K562 (cell line): Measurements from ENCODE around the gene RERE. TPM values are rescaled to one million over a fixed set of nuclear protein-coding genes. Genes with fewer than 3 reads are reported as not detected.

Experiments
- ATAC-seq: fragments of 200-7000 bp; cut with Tn5 transposase; 3 replicates; pipeline ENCODE4 v1.9.1; 2020; ENCODE audit warnings: moderate library complexity
- BruUV-seq: library from RNA; stranded (reverse); fragments of 400-500 nt; replicated peaks from 2 replicates; lab custom pipeline; 2021; lab: Mats Ljungman, UMichigan
- CTCF ChIA-PET: fragments of 300-600 bp; formaldehyde crosslinking; extraction: SDS; loops from one replicate; lab custom pipeline; 2021; ENCODE audit warnings: low intra/inter-chr PET ratio; lab: Yijun Ruan, JAX
- POLR2A ChIA-PET: fragments of 300-600, 350-650 bp; sonication (Branson Sonifier 250); formaldehyde crosslinking; extraction: SDS; loops from one replicate; lab custom pipeline; 2021; ENCODE audit warnings: antibody characterized with exemption, inconsistent platforms; lab: Yijun Ruan, JAX
- DNase-seq, 4 experiments: peaks; one replicate each; pipeline versions ENCODE4 v3.0.0 to v3.0.0-alpha.2; 2011 to 2018; ENCODE audit warnings: low spot score in 3 of 4, mixed read lengths in 3 of 4; ENCODE audit errors: extremely low read depth in 1 of 4
- FAIRE-seq: peaks from 2 replicates; lab custom pipeline; 2011; peaks lifted over from hg19 to GRCh38; lab: Jason Lieb, UNC
- H2AFZ ChIP-seq: 2 replicates; pipeline ENCODE4 v1.6.0; 2011; ENCODE audit warnings: low read depth, low read length, control low read depth, inconsistent platforms
- H3K27ac ChIP-seq: fragments of 200-600 bp; 3 replicates; pipeline ENCODE4 v1.8.0; 2011; ENCODE audit warnings: low read depth, mild to moderate bottlenecking, control low read depth, inconsistent platforms, low read length, moderate library complexity, mixed read lengths; ENCODE audit errors: extremely low read depth
- H3K27me3 ChIP-seq, 2 experiments: fragments of 300-600 bp in 1 of 2; 2 replicates in 1 of 2; 3 replicates in 1 of 2; pipeline versions ENCODE4 v1.6.0 to v1.8.0; 2011; ENCODE audit warnings: inconsistent platforms in 2 of 2, low read length in 2 of 2, mild to moderate bottlenecking in 1 of 2, mixed read lengths in 1 of 2, moderate library complexity in 1 of 2; ENCODE audit not compliant: control insufficient read depth in 2 of 2, insufficient read depth in 2 of 2
- H3K36me3 ChIP-seq: fragments of 300-600 bp; 3 replicates; pipeline ENCODE4 v1.8.0; 2011; ENCODE audit warnings: mild to moderate bottlenecking, low read length, inconsistent platforms; ENCODE audit not compliant: control insufficient read depth, insufficient read depth
- H3K4me1 ChIP-seq, 2 experiments: fragments of 200-600 bp in 1 of 2; replicated peaks in 1 of 2; 2 replicates in 1 of 2; 3 replicates in 1 of 2; pipeline versions ENCODE4 v1.5.1 to v1.8.0; 2011; ENCODE audit warnings: inconsistent platforms in 2 of 2, low read length in 2 of 2, mild to moderate bottlenecking in 1 of 2, mixed read lengths in 1 of 2, moderate library complexity in 1 of 2; ENCODE audit not compliant: control insufficient read depth in 2 of 2, insufficient read depth in 2 of 2
- H3K4me2 ChIP-seq: 2 replicates; pipeline ENCODE4 v1.6.1; 2011; ENCODE audit warnings: low read length, control low read depth, inconsistent platforms, mixed read lengths; ENCODE audit not compliant: insufficient read depth
- H3K4me3 ChIP-seq: fragments of 200-600 bp; sonication (generic), shearing (Covaris generic); 2 replicates; pipeline ENCODE4 v1.5.1; 2016; ENCODE audit warnings: control low read depth, inconsistent platforms
- H3K79me2 ChIP-seq: fragments of 200-600 bp; 3 replicates; pipeline ENCODE4 v1.8.0; 2011; ENCODE audit warnings: low read length, inconsistent platforms; ENCODE audit not compliant: control insufficient read depth, insufficient read depth
- H3K9ac ChIP-seq, 2 experiments: 2 replicates each; pipeline versions ENCODE4 v1.6.0 to v1.6.1; 2011; ENCODE audit warnings: low read depth in 2 of 2, low read length in 2 of 2, control low read depth in 1 of 2, inconsistent platforms in 1 of 2, mild to moderate bottlenecking in 1 of 2, mixed read lengths in 1 of 2; ENCODE audit not compliant: insufficient read depth in 1 of 2
- H3K9me1 ChIP-seq: one replicate; pipeline ENCODE4 v1.6.0; 2011; ENCODE audit warnings: inconsistent platforms, mild to moderate bottlenecking, low read length, moderate library complexity; ENCODE audit not compliant: control insufficient read depth, insufficient read depth
- H3K9me3 ChIP-seq: replicated peaks from 2 replicates; pipeline ENCODE4 v1.5.1; 2011; ENCODE audit warnings: low read depth, low read length, inconsistent platforms; ENCODE audit not compliant: control insufficient read depth, insufficient read depth
- H4K20me1 ChIP-seq: replicated peaks from 2 replicates; pipeline ENCODE4 v1.6.1; 2011; ENCODE audit warnings: low read length, inconsistent platforms, mixed read lengths; ENCODE audit not compliant: control insufficient read depth, insufficient read depth
- ATF7 ChIP-seq: fragments of 450-650 bp; IDR thresholded peaks from 2 replicates; pipeline ENCODE4 v1.7.1; 2014; ENCODE audit warnings: mild to moderate bottlenecking, moderate library complexity
- CREB1 ChIP-seq, 2 experiments: sonication (generic) in 1 of 2; formaldehyde crosslinking in 1 of 2; IDR thresholded peaks; 2 replicates each; pipeline versions ENCODE4 v1.6.1 to v1.8.0; 2012 to 2022; ENCODE audit warnings: inconsistent platforms in 1 of 2, mild to moderate bottlenecking in 1 of 2, missing genetic modification reagents in 1 of 2, moderate library complexity in 1 of 2
- WGBS: fragments of 100-300 bp; shearing (Covaris generic); methylation state at CpG from one replicate; pipeline ENCODE4 v1.1.6; 2016; ENCODE audit warnings: low coverage, mixed read lengths; ENCODE audit not compliant: insufficient coverage; ENCODE audit errors: missing lambda C conversion rate; 5-methylcytosine and 5-hydroxymethylcytosine counted together
- in situ Hi-C: fragments of 300-500 bp; cut with MboI; formaldehyde crosslinking; loops from 4 replicates; pipeline ENCODE4 v1.15.0; 2018; ENCODE audit warnings: inconsistent platforms, mixed read lengths
- intact Hi-C: fragments of 100-400 bp; cut with micrococcal nuclease; formaldehyde crosslinking; loops from 2 replicates; pipeline ENCODE4 v1.14.2; 2022
- polyA plus RNA-seq, 8 experiments: library from polyadenylated mRNA; depleted of rRNA in 4 of 8; stranded (reverse) in 5 of 8; unstranded in 3 of 8; fragments of >200 nt; fragmentation: Nextera tagmentation in 2 of 8; fragmentation: Illumina TruSeq in 1 of 8; extraction: Ambion mirVana in 2 of 8; extraction: Trizol in 1 of 8; gene quantifications; 2 replicates each; pipeline versions ENCODE4 v1.2.1 to v1.2.3, GENCODE V29; 2011 to 2014; ENCODE audit warnings: inconsistent platforms in 1 of 8, missing spikeins in 1 of 8
- total RNA-seq, 7 experiments: library from RNA; depleted of rRNA in 6 of 7; stranded (reverse); fragments of >200 nt in 6 of 7; fragmentation: Illumina TruSeq in 2 of 7; extraction: Trizol in 2 of 7; gene quantifications; 2 replicates each; pipeline versions ENCODE4 v1.2.1 to v1.2.3, GENCODE V29; 2011 to 2021; ENCODE audit warnings: low replicate concordance in 1 of 7
- TF ChIP-seq, protein P1 (sequence below): sonication (generic); formaldehyde crosslinking; IDR thresholded peaks from 2 replicates; pipeline ENCODE4 v1.8.0; 2022; ENCODE audit warnings: mild to moderate bottlenecking, missing genetic modification reagents
- TF ChIP-seq, protein P2 (sequence below): fragments of 250-450 bp; sonication (Bioruptor Pico); IDR thresholded peaks from 2 replicates; pipeline ENCODE4 v1.5.0; 2020; ENCODE audit warnings: mild to moderate bottlenecking

Gene RERE
- total and polyA plus RNA-seq, 9 of the 15 experiments (the other 6 are each of a cell fraction or from before 2014, with no cell fraction given), result 3.0 to 51.5 (median 13.4) TPM

DNA sequence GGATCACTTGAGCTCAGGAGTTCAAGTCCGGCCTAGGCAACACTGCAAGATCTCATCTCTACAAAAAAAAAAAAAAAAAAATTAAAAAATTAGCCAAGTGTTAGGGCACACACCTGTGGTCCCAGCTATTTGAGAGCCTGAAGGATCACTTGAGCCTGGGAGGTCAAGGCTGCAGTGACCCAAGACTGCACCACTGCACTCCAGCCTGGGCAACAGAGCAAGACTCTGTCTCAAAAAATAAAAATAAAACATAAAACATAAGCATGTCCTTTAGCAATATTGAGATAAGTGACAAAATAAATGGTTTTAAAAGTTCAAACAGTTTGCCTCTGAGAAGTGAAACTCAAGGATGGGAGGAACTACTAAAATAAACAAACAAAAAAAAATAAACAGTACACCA lies 101.2 kb downstream of the RERE start:
- DNase-seq, result no peak
- Histone ChIP-seq H3K79me2 (peaks cover 60% of the 10 kb centered on the region), H3K27ac (no peak overlapping the region), H3K36me3 (no peaks in the 10 kb centered on the region), H3K4me2 (no peak overlapping the region), H3K4me3 (no peak overlapping the region), H3K9ac (no peak overlapping the region), H4K20me1 (no peaks in the 10 kb centered on the region; the same call in 1 of the 2 replicates), H3K27me3 (no peaks in the 10 kb centered on the region), H3K9me3 (no peaks in the 10 kb centered on the region), H2AFZ (no peak overlapping the region), H3K4me1 (peaks cover 0 to 15% of the 10 kb centered on the region in 2 experiments; a peak in 4 of 5 replicates), H3K9me1 (no peaks in the 10 kb centered on the region)
- ATAC-seq, result no peak
- no TSS peak for BruUV-seq
- 100% methylated on average over 1 of the region's 1 CpG for WGBS
- POLR2A ChIA-PET, result interaction anchor here (1.5 to 1.6 kb wide), 3 partner anchors 10 to 149 kb away, joined by 3 to 4 read pairs (median 4); no protein-coding TSS in a partner anchor
- in situ Hi-C loops, result no loop called here
- FAIRE-seq, result no peak
- TF ChIP-seq CREB1 (IDR thresholded peaks at IDR 0.05) (no peak), CREB1 (CRISPR knock-in tag; IDR thresholded peaks at IDR 0.05) (no peak), ATF7 (no peak)
- intact Hi-C loops, result no loop called here
- CTCF ChIA-PET, result no interaction called here

DNA sequence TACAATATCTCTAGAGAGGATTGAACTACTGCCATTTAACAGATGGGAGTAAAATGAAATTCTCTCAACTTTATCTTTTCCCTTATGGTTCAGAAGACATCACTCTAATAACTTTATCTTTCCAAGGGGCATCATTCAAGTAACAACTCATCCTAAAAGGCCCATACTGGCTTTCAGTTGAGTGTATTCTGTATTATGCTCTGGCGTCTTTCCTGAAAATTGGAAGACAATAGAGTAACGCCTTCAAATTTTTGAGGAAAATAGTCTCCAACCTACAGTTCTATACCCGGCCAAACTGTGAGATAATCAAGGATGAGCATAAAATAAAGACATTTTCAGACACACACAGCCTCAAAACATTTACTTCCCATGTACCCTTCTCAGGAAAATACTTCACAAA lies 103.3 kb downstream of the RERE start:
- no peak for ATAC-seq
- ChIA-PET CTCF (no interaction called here), POLR2A (interaction anchor here (0.6 kb wide), 1 partner anchor 175 kb away, joined by 3 read pairs; no protein-coding TSS in a partner anchor)
- Histone ChIP-seq H3K27me3 (no peaks in the 10 kb centered on the region), H2AFZ (no peak overlapping the region), H3K27ac (no peak overlapping the region), H3K4me1 (peaks cover 0 to 15% of the 10 kb centered on the region in 2 experiments; a peak in 3 of 5 replicates), H3K79me2 (peaks cover 54% of the 10 kb centered on the region), H3K4me3 (no peak overlapping the region), H4K20me1 (no peaks in the 10 kb centered on the region; the same call in 1 of the 2 replicates), H3K9me3 (no peaks in the 10 kb centered on the region), H3K9me1 (no peaks in the 10 kb centered on the region), H3K9ac (no peak overlapping the region), H3K36me3 (no peaks in the 10 kb centered on the region), H3K4me2 (no peak overlapping the region)
- TF ChIP-seq, protein P1, sequence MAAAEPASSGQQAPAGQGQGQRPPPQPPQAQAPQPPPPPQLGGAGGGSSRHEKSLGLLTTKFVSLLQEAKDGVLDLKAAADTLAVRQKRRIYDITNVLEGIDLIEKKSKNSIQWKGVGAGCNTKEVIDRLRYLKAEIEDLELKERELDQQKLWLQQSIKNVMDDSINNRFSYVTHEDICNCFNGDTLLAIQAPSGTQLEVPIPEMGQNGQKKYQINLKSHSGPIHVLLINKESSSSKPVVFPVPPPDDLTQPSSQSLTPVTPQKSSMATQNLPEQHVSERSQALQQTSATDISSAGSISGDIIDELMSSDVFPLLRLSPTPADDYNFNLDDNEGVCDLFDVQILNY (CRISPR knock-in tag), result no peak
- TF ChIP-seq, protein P2, sequence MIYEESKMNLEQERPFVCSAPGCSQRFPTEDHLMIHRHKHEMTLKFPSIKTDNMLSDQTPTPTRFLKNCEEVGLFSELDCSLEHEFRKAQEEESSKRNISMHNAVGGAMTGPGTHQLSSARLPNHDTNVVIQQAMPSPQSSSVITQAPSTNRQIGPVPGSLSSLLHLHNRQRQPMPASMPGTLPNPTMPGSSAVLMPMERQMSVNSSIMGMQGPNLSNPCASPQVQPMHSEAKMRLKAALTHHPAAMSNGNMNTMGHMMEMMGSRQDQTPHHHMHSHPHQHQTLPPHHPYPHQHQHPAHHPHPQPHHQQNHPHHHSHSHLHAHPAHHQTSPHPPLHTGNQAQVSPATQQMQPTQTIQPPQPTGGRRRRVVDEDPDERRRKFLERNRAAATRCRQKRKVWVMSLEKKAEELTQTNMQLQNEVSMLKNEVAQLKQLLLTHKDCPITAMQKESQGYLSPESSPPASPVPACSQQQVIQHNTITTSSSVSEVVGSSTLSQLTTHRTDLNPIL (CRISPR knock-in tag), result no peak
- 74% methylated on average over 3 of the region's 3 CpGs for WGBS
- DNase-seq, result no peak
- in situ Hi-C loops (no loop called here), intact Hi-C loops (no loop called here)
- no TSS peak for BruUV-seq
- FAIRE-seq, result no peak
